Measurements from ENCODE around the gene BEST2. TPM values are rescaled to one million over a fixed set of nuclear protein-coding genes. Genes with fewer than 3 reads are reported as not detected.

The BEST2 gene
- total RNA-seq, 4 donors from 2014 or later: 0.14 to 0.29 TPM; not detected in 2

- Histone ChIP-seq H3K36me3 (no peaks in the 10 kb centered on the region), H3K27me3 (no peaks in the 10 kb centered on the region), H3K27ac (no peak overlapping the region), H3K4me3 (no peak overlapping the region), H3K9me3 (no peaks in the 10 kb centered on the region), H3K4me1 (no peaks in the 10 kb centered on the region)
- intact Hi-C loops (cut with DNase I; ENCODE audit: low total_unique reads): loop anchor here (5.0 kb wide), 2 partner anchors 35 to 75 kb away; partner anchors contain the start of genes PRDX2 and THSD8
- TF ChIP-seq POLR2A (IDR thresholded peaks at IDR 0.05) (no peak), CTCF (IDR thresholded peaks at IDR 0.05) (no peak)
- no peak for DNase-seq
Measured at GRCh38 chr19:12767666-12768065, 16.1 kb downstream of the BEST2 start.

- no peaks in the 10 kb centered on the region for H3K9me3 ChIP-seq
- TF ChIP-seq CTCF (IDR thresholded peaks at IDR 0.05) (no peak), POLR2A (IDR thresholded peaks at IDR 0.05) (no peak)
- no peak overlapping the region for H3K4me3 ChIP-seq
- H3K36me3 ChIP-seq: no peaks in the 10 kb centered on the region
- no peak for DNase-seq
- no peaks in the 10 kb centered on the region for H3K4me1 ChIP-seq
- no peak overlapping the region for H3K27ac ChIP-seq
- intact Hi-C loops (cut with DNase I; ENCODE audit: low total_unique reads): loop anchor here (5.0 kb wide), 2 partner anchors 33 to 73 kb away; partner anchors contain the start of genes PRDX2 and THSD8
- no peaks in the 10 kb centered on the region for H3K27me3 ChIP-seq
Measured at GRCh38 chr19:12769689-12770088, 18.1 kb downstream of the BEST2 start.

- Histone ChIP-seq H3K36me3 (no peaks in the 10 kb centered on the region), H3K27me3 (no peaks in the 10 kb centered on the region), H3K9me3 (no peaks in the 10 kb centered on the region), H3K4me3 (no peak overlapping the region), H3K27ac (no peak overlapping the region), H3K4me1 (no peaks in the 10 kb centered on the region)
- no peak for DNase-seq
- intact Hi-C loops (cut with DNase I; ENCODE audit: low total_unique reads): no loop called here
- TF ChIP-seq POLR2A (IDR thresholded peaks at IDR 0.05) (no peak), CTCF (IDR thresholded peaks at IDR 0.05) (no peak)
Measured at GRCh38 chr19:12770922-12771321, 19.3 kb downstream of the BEST2 start.

- Histone ChIP-seq H3K36me3 (no peaks in the 10 kb centered on the region), H3K27ac (no peak overlapping the region), H3K4me3 (no peak overlapping the region), H3K27me3 (no peaks in the 10 kb centered on the region), H3K4me1 (no peaks in the 10 kb centered on the region), H3K9me3 (no peaks in the 10 kb centered on the region)
- TF ChIP-seq POLR2A (IDR thresholded peaks at IDR 0.05) (no peak), CTCF (IDR thresholded peaks at IDR 0.05) (no peak)
- no peak for DNase-seq
- intact Hi-C loops (cut with DNase I; ENCODE audit: low total_unique reads): no loop called here
Measured at GRCh38 chr19:12772323-12772722, 20.7 kb downstream of the BEST2 start.

GRCh38 chr19:12773571-12773970 lies 22.0 kb downstream of the BEST2 start:
- no peaks in the 10 kb centered on the region for H3K36me3 ChIP-seq
- TF ChIP-seq POLR2A (IDR thresholded peaks at IDR 0.05) (no peak), CTCF (IDR thresholded peaks at IDR 0.05) (no peak)
- DNase-seq: no peak
- H3K27me3 ChIP-seq: no peaks in the 10 kb centered on the region
- no peak overlapping the region for H3K4me3 ChIP-seq
- intact Hi-C loops (cut with DNase I; ENCODE audit: low total_unique reads): no loop called here
- peaks cover 0 to 3% of the 10 kb centered on the region in 2 donors for H3K4me1 ChIP-seq
- no peak overlapping the region for H3K27ac ChIP-seq
- H3K9me3 ChIP-seq: no peaks in the 10 kb centered on the region
